ENCODE data around the gene MACROD2.
"Not testable (repeated sequence)": the region's sequence is repeated elsewhere in the genome, so short reads cannot be mapped to it uniquely, and the experiment has no call there.

MACROD2 gene

GRCh38 chr20:14889496-14890255, 894.4 kb downstream of the MACROD2 start:
- DNase-seq, result no peak

- no peak for DNase-seq
Measured at GRCh38 chr20:14890713-14891112, 895.4 kb downstream of the MACROD2 start.

- DNase-seq, result no peak
Measured at GRCh38 chr20:14892782-14893181, 897.5 kb downstream of the MACROD2 start.

- no peak for DNase-seq
Measured at GRCh38 chr20:14896569-14896968, 901.3 kb downstream of the MACROD2 start.

GRCh38 chr20:14897608-14898007, 902.3 kb downstream of the MACROD2 start:
- no peak for DNase-seq

DNA sequence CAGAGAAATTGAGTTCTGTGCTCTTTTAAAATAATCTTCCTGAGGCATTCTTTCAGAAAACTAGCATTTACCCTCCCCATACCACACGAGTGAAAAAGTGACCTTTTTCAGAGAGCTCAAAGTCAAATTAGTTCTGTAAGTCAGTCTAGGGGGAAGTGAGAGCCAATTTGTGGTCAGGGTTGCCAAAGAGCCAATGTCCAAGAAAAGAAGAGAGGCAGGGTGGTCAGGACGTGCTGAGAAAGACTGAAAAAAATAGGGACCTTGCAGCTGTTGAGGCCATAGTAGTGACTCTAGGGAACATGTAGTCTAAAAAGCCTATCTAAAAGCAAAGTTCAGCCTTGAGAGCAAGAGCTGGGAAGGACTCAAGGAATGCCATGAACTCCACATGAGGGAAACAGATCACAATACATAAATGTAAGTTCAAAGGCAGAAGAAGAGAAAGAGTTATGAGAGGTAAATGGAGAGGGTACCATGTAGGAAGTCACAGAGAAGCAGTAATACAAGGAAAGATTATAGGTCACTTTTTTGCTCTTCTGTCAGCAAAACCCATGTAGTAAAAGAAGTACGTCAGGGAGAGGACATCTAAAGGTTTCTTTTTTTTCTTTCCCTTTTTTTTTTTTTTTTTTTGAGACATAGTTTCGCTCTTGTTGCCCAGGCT, 907.2 kb downstream of the MACROD2 start:
- DNase-seq, result no peak

GRCh38 chr20:14906908-14907434, 911.7 kb downstream of the MACROD2 start:
- no peak for DNase-seq

DNA sequence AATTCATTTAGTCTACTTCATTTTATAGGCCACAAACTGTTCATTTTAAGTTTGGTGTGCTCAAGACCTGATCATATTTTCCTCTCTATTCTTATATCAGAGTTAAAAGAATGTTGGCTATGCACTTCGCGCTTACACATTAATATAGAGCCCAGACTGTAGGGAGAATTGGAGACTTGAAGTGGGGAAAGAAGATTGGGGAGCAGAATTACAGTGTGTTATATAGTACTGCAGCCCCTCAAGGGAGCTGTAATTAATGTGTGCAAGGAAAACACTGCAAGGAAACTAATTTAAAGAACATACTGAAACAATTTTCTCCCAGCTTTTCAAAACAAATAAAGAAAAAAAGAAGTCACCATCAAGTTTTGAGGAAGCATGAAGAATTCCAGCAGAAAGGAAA, 914.8 kb downstream of the MACROD2 start:
- DNase-seq, result no peak

DNA sequence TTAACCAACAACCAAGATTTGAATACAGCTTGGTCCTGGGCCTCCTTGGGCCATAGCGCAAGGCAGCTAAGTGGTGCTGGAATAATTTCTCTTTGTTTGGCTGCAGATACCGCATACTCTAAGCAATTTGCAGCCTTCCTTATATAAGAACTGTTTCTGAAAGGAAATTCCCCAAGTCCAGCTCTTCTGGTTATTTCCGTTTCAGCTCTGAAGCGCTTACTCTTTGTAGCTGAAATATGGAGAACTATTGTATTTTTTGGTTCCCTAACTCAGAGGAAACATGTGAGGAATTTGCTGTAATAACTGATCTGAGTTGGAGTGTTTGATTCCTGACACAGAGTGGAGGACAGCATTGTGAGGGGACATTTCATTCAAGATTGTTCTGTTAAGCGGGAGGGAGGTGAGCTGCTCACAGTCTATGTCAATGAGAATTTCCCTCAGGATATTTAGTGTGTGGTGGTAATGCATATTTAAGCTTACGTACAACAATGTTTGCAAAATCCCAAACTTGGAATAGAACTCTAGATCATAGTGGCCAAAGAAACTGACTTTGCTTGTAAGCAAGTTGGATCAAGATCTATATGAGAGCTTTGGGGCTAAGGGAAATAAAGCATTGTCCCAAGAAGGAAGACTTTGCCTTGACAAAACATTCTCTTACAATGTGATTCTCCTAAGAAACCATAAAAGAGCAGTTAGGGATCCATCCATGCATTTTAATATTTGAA, 918.7 kb downstream of the MACROD2 start:
- no peak for DNase-seq

GRCh38 chr20:14914633-14915032, 919.3 kb downstream of the MACROD2 start:
- no peak for DNase-seq

- no peak for DNase-seq
Measured at GRCh38 chr20:14915356-14915755, 920.0 kb downstream of the MACROD2 start.

DNA sequence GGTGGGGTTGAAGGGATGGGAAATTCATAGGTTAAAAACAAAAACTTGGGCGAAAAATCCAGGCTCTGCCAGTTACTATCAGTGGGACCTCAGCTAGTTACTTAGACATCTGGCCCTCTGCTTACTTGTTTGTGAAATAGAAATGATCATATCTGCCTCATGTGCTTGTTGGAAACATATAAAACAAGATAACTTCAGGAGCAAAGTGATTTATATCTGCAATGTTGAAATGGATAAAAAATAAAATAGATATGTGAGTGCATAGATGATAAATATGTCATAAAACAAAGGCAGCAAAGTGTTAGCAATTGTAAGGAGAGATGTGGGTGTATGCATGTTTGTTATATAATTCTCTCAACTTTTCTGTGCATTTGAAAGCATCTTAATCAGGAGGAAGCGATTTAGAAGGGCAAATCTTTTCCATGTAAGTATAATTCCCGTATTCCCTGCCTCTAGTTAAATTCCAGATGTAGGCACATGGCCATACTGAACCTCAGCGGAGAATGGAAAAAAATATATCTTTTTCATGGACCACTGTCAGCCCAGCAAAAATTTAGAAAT, 921.1 kb downstream of the MACROD2 start:
- DNase-seq, result no peak

GRCh38 chr20:14918281-14918680, 923.0 kb downstream of the MACROD2 start:
- DNase-seq, result no peak

DNA sequence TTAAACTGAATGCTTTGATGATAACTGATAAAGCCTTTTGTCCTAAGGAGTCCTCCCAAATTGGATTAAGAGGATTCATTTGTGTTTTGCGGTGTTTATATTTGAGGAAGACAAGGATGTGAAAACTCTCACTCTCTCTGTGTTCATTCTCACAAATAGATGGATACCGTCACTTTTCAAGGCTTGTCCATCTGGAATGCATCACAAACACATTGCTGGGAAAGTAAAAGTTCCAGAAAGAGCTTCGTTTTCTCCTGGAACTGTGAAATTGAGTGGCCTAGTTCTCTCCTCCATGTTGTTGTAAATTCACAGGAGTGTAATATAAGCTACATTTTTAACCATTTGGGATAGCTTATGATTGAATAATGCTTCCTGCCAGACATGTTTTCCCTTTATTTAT, 923.7 kb downstream of the MACROD2 start:
- DNase-seq, result no peak

DNA sequence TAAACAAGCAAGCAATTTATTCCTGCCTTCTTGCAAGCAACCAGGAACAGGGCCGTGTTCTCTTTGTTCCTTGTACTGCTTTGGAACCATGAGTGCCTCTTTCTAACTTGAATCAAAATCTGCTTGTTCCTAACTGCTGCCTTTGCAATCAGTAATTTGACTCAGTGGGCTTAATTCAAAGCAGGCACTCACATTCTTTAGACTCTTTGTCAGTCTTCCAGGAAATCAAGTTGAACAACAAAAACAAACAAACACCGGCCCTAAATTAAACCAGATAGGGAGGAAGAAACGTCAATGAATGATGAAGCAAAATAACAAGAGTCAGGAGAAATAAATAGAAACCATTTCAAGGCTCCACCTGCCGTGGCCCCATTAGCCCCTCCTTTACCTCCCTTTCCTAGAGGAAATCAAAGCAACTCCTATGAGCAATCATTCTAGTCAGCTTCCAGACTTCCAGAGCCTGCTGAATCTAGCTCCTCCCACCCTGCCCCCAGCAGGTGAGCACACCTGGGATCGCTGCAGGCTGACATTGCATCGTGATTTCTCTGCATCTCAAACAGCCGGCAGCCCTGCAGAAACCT, 924.3 kb downstream of the MACROD2 start:
- no peak for DNase-seq

DNA sequence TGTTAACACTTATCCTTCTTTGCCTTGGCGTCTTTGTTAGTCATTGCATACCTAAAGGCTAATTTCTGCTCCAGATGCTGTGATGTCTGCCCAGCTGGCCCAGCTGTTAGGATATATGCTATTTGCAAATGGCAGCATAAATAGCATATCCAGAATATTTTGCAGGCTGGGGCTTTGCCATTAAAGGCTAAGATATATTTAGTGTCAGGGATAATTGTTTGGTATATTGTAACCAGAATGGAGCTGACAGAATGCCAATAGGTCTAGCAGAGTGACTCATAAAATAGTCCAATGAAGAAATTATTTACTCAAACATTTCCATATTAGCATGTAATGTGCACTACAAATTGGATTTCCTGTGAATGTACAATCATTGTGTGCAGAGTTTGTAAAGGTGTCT, 926.2 kb downstream of the MACROD2 start:
- no peak for DNase-seq

DNA sequence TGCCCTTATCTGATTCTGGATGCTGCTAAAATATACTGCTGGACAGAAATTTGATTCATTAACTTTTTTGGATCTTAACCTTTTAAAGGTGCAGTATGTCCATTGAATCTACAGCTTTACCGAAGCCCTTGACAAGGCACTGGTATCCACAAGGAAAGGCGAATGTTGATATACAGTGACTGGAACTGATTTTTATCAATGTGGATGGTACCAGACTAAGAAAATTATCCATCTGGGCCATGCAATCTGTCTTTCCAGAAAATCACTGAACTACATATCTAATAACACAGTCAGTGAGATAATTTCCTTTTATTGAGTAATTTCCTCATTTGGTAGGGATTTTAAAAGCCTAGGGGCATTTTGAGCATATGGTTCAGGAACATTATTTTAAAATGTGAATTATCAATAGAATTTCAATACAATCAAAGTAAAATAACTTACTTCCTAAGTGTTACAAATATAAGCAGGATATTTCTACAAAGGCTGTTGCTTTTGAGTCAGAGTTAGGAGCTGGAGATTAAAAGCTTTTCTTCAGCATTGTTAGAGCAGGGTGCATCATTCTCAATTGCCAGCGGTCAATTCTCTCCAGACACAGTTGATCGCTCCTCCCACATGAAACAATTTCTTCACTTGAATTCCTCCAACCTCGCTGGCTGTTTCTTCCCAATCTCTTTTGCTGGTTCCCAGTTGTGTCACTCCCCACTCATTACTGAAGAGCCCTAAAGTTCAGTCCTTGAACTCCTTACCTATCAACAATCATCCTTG, 927.4 kb downstream of the MACROD2 start:
- no peak for DNase-seq

DNA sequence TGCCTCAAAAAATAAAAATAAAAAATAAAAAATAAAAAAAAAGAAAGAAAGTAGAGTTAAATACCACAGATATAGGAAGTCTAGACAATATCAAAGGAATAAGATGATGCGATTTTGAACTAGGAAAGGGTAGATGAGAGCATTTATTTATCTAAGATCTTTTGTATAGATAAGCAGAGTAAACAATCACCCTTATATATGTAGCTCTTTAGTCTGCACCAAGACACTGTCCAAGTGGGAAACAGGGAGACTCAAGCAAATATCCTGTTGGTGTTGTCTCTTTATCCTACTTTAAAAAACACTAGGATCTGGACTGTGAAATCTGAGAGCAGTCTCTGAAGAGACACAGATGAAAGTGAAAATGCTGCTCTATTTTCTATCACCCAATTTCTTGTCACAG, 929.1 kb downstream of the MACROD2 start:
- no peak for DNase-seq

DNA sequence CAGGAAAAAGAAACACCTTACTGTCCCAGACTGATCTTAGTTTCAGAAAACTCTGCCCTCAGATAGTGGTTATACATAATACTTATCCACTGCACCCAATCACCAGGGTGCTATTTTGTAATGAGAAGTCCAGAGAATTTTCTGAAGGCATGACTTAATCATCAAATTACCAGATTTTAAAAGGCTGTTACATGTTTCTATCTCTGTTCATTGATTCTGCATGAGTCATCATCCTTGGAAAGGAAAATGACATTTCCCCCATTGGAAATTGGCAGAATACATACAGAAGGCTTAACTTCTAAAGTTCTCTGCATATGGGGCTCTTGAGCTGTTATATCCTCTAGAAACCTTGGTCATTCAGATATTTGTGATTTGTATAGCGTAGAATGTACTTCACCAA, 930.0 kb downstream of the MACROD2 start:
- DNase-seq, result no peak

DNA sequence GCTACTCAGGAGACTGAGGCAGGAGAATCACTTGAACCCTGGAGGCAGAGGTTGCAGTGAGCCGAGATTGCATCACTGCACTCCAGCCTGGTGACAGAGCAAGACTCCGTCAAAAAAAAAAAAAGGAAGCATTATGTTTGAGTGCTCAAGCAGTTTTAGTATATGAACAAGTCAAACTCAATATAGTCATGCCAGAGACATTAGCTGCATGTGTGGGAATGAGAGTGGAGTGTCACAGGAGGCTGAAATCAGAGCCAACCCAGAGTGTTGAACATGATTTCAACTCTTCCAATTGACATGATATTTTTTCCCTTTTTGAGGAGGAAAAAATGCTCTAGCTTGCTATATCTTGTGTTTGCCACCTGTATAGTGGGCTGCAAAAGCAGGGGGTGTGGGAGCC, 931.1 kb downstream of the MACROD2 start:
- DNase-seq, result not testable (repeated sequence)

DNA sequence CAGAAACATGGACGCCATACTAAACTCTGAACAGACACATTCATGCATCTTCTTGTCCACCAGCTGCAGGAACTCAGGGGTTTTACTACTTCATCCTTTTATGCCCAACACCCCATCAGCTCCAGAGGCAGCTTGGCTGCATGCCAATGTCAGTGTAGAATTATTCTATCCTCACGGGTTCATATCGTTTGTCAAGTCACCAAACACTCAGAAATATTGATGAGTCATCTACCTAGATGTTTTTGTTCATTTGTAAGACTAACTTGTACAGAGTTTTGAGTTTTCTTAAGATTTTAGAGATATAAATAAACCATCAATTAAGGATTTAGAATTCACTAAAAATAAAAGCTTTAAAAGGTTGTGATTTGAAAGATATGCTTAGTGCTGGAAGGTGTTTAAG, 932.8 kb downstream of the MACROD2 start:
- no peak for DNase-seq

DNA sequence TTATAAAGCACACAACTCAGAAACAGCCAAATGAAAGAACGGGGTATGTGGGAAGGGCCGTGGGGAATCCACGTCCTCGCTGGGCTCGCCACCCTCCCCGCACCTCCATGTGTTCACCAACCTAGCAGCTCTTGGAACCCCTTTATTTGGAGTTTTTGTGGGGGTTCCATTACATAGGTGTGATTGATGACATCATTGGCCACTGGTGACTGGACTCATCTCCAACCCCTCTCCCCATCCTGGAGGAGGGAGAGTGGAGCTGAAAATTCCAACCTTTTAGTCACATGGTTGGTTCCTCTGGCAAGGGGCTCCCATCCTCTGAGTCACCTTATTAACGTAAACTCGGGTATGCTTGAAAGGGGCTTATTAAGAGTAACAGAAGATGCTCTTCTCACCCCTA, 934.1 kb downstream of the MACROD2 start:
- no peak for DNase-seq
